Measurements from ENCODE around the gene EFHB.
"Not testable (repeated sequence)": the region's sequence is repeated elsewhere in the genome, so short reads cannot be mapped to it uniquely, and the experiment has no call there.

EFHB gene

GRCh38 chr3:19898721-19899120 lies 35.3 kb downstream of the EFHB start:
- no peak for ATAC-seq
- Mint-ChIP-seq H3K27me3 (no peaks in the 10 kb centered on the region), H3K4me3 (no peak overlapping the region), H3K27ac (no peak overlapping the region), H3K4me1 (no peaks in the 10 kb centered on the region), H3K9me3 (no peaks in the 10 kb centered on the region)
- no peak for DNase-seq

GRCh38 chr3:19891740-19892139 lies 42.3 kb downstream of the EFHB start:
- Mint-ChIP-seq H3K27ac (no peak overlapping the region), H3K4me1 (no peaks in the 10 kb centered on the region), H3K9me3 (no peaks in the 10 kb centered on the region), H3K4me3 (no peak overlapping the region), H3K27me3 (no peaks in the 10 kb centered on the region)
- no peak for ATAC-seq
- no peak for DNase-seq

GRCh38 chr3:19888428-19889152 lies 45.4 kb downstream of the EFHB start:
- no peak overlapping the region for H3K4me3 Mint-ChIP-seq
- H3K27ac Mint-ChIP-seq: no peak overlapping the region
- H3K4me1 Mint-ChIP-seq: peaks cover 6% of the 10 kb centered on the region
- H3K9me3 Mint-ChIP-seq: no peaks in the 10 kb centered on the region
- DNase-seq (no peak), ATAC-seq (no peak)
- H3K27me3 Mint-ChIP-seq: no peaks in the 10 kb centered on the region

DNA sequence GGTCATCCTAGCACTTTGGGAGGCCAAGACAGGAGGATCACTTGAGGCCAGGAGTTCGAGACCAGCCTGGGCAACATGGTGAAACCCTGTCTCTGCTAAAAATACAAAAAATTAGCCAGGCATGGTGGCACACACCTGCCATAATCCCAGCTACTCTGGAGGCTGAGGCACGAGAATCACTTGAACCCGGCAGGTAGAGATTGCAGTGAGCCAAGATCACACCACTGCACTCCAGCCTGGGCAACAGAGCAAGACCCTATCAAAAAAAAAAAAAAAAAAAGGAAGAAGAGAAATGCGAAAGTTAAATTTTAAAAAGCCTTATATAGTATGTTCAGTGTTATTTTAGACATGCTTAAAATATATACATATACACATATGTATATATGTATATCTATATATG lies 46.9 kb downstream of the EFHB start:
- not testable (repeated sequence) for ATAC-seq, H3K4me1 Mint-ChIP-seq, DNase-seq, H3K4me3 Mint-ChIP-seq, H3K27me3 Mint-ChIP-seq, H3K9me3 Mint-ChIP-seq
- peak overlapping the region in 1 of 2 donors; percentile 57 for H3K27ac Mint-ChIP-seq

DNA sequence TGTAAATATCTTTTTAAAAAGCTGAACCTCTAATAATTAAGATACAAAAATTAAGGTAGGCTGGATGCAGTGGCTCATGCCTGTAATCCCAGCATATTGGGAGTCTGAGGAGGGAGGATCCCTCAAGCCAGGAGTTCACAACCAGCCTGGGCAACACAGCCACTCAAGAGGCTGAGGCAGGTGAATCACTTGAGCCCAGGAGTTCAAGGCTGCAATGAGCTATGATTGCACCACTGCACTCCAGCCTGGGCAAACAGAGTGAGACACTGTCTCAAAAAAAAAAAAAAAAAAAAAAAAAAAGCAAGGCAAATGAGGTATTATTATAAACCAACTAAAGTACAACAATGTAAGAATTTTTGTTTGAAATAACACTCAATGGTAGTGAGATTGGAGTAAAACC lies 47.6 kb downstream of the EFHB start:
- Mint-ChIP-seq H3K27me3 (no peaks in the 10 kb centered on the region), H3K9me3 (no peaks in the 10 kb centered on the region), H3K27ac (no peak overlapping the region), H3K4me1 (peaks cover 6% of the 10 kb centered on the region), H3K4me3 (no peak overlapping the region)
- DNase-seq (no peak), ATAC-seq (no peak)

DNA sequence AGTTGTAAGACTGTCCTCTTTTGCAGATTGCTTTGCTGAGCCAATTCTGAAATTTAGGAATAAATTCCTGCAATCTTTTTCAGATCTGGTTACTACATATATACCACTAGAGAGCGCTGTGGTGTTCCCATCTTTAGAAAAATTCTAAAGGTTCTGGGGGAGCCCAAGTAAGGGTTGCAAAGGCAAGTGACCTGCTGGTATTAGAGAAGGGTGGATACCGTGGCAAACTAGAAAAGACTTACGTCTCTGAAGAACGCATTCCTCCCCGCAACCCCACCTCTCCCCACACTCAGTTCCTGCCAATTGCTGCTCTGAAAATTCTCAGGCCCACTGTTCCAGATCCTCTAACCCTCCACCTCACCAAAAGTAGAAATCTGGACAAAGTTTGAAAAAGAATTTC lies 48.5 kb downstream of the EFHB start:
- H3K27ac Mint-ChIP-seq: no peak overlapping the region
- no peaks in the 10 kb centered on the region for H3K9me3 Mint-ChIP-seq
- H3K4me3 Mint-ChIP-seq: no peak overlapping the region
- DNase-seq (peak; percentile 8 to 10), ATAC-seq (peak; percentile 39)
- peaks cover 6% of the 10 kb centered on the region for H3K4me1 Mint-ChIP-seq
- no peaks in the 10 kb centered on the region for H3K27me3 Mint-ChIP-seq

DNA sequence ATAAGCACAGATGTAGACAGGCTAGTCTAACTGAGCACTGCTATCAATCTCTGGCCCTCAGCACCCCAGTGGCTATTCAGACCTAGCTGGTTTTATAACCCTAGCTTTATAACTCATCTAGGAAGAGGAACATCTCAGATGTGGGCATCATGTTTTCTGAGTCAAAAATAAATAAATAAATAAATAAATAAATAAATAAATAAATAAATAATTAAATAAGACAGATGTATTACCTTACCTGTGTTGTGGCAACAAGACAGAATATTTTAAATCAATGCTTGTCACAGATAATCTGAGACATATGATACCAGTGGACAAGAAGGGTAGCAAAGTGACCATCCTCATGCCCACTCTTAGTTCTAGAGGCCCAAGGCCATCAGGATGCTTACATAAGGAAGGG lies 52.2 kb downstream of the EFHB start:
- no peaks in the 10 kb centered on the region for H3K27me3 Mint-ChIP-seq
- H3K4me1 Mint-ChIP-seq: peaks cover 6% of the 10 kb centered on the region
- DNase-seq: no peak
- H3K9me3 Mint-ChIP-seq: no peaks in the 10 kb centered on the region
- H3K27ac Mint-ChIP-seq: no peak overlapping the region
- H3K4me3 Mint-ChIP-seq: no peak overlapping the region
- ATAC-seq: no peak

- no peak overlapping the region for H3K27ac Mint-ChIP-seq
- DNase-seq: no peak
Measured at GRCh38 chr3:19881036-19881435, 53.0 kb downstream of the EFHB start.

DNA sequence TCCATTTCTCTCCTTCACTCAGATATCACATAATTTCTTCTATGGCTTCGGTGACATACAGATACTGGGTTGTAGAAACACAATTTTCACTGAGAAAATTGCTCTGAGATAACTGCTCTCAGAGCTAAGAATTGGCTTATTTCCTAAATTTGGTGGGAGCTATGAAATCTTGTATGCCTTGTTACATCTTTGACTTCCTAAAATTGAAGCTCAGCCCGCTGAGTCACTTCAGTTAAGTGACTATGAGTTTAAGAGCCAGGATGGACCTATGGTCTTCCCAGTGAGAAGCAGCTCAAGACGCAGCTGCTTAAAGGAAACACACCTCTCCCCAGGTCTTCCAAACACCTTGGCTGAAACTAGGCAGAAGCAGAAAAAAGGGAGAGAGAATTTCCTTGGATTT lies 56.4 kb downstream of the EFHB start:
- Mint-ChIP-seq H3K9me3 (no peaks in the 10 kb centered on the region), H3K4me1 (no peaks in the 10 kb centered on the region), H3K4me3 (no peak overlapping the region), H3K27me3 (peaks cover 7% of the 10 kb centered on the region), H3K27ac (no peak overlapping the region)
- DNase-seq (no peak), ATAC-seq (no peak)

More at GRCh38 chr3:19881036-19881435, 53.0 kb downstream of the EFHB start:
- no peak for ATAC-seq
- Mint-ChIP-seq H3K4me1 (peaks cover 6% of the 10 kb centered on the region), H3K9me3 (no peaks in the 10 kb centered on the region), H3K4me3 (no peak overlapping the region), H3K27me3 (peaks cover 6% of the 10 kb centered on the region)

DNA sequence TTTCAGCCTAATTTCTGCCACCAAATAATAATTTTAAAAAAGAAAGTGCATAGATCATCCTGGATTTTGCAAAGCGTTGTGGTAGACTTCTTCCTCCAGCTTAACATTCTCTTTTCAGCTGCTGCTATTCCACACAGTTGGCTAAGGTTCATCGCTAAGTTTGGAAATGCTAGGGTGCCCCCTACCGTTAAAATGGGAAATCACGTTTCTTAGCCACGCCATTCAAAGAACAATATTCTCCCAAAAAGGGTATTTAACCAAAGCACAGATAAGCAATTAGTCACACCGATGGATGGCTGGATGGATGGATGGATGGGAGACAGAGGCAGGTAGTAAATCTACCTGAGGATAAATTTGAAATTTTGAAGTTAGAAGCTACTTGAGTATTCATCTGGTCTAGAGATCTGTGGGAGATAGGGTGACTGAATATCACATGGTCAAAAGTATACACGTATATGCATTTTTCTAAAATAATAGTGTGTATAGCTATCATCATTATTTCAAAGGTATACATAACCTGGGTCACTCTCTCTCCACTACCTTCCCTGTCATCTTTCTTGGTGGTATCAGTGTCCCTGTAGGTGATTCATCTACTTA lies 67.2 kb downstream of the EFHB start:
- peak; percentile 53 for ATAC-seq
- no peaks in the 10 kb centered on the region for H3K27me3 Mint-ChIP-seq
- H3K9me3 Mint-ChIP-seq: no peaks in the 10 kb centered on the region
- H3K4me1 Mint-ChIP-seq: no peaks in the 10 kb centered on the region
- H3K4me3 Mint-ChIP-seq: no peak overlapping the region
- H3K27ac Mint-ChIP-seq: no peak overlapping the region
- DNase-seq: peak; percentile 18 to 33

GRCh38 chr3:19855318-19855717 lies 78.7 kb downstream of the EFHB start:
- H3K4me3 Mint-ChIP-seq, DNase-seq, H3K27ac Mint-ChIP-seq, H3K4me1 Mint-ChIP-seq, ATAC-seq, H3K27me3 Mint-ChIP-seq: not testable (repeated sequence)
- peaks cover 10 to 23% of the 10 kb centered on the region in 2 donors for H3K9me3 Mint-ChIP-seq

GRCh38 chr3:19846609-19847008 lies 87.4 kb downstream of the EFHB start:
- Mint-ChIP-seq H3K27me3 (peaks cover 32% of the 10 kb centered on the region), H3K9me3 (peaks cover 12 to 26% of the 10 kb centered on the region in 2 donors)
- ATAC-seq, H3K4me3 Mint-ChIP-seq, H3K4me1 Mint-ChIP-seq, DNase-seq, H3K27ac Mint-ChIP-seq: not testable (repeated sequence)
